Effector memory CD4-positive, alpha-beta T cell (primary cell): ENCODE measurements around the gene TRIOBP.
"Not testable (repeated sequence)": the region's sequence is repeated elsewhere in the genome, so short reads cannot be mapped to it uniquely, and the experiment has no call there.

Experiments
- DNase-seq, 3 donors: peaks; one replicate each; pipeline ENCODE4 v3.0.0-alpha.2; 2020
- H3K27ac ChIP-seq: 2 replicates; pipeline ENCODE4 v1.7.0; 2013; ENCODE audit warnings: mild to moderate bottlenecking, low read length, moderate library complexity; ENCODE audit not compliant: insufficient read depth, poor library complexity, severe bottlenecking
- H3K27me3 ChIP-seq: replicated peaks from 2 replicates; pipeline ENCODE4 v1.7.0; 2013; ENCODE audit warnings: mild to moderate bottlenecking, low read length; ENCODE audit not compliant: insufficient read depth, control insufficient read depth, poor library complexity, severe bottlenecking
- H3K36me3 ChIP-seq: 2 replicates; pipeline ENCODE4 v1.7.0; 2013; ENCODE audit warnings: mild to moderate bottlenecking, low read length, moderate library complexity; ENCODE audit not compliant: control insufficient read depth, insufficient read depth
- H3K4me1 ChIP-seq: 2 replicates; pipeline ENCODE4 v1.7.0; 2013; ENCODE audit warnings: low read length, mild to moderate bottlenecking; ENCODE audit not compliant: control insufficient read depth, insufficient read depth, poor library complexity, severe bottlenecking
- H3K4me3 ChIP-seq: 2 replicates; pipeline ENCODE4 v1.7.0; 2013; ENCODE audit warnings: low read length, low read depth, mild to moderate bottlenecking; ENCODE audit not compliant: insufficient read depth, poor library complexity, severe bottlenecking
- H3K9me3 ChIP-seq: 2 replicates; pipeline ENCODE4 v1.7.0; 2013; ENCODE audit warnings: mild to moderate bottlenecking, low read length, moderate library complexity; ENCODE audit not compliant: control insufficient read depth

The TRIOBP gene

GRCh38 chr22:37692627-37693285, 4.1 kb upstream of the TRIOBP start:
- DNase-seq: no peak
- Histone ChIP-seq H3K4me3 (no peak overlapping the region), H3K9me3 (no peaks in the 10 kb centered on the region), H3K36me3 (peaks cover 55% of the 10 kb centered on the region), H3K27ac (no peak overlapping the region), H3K27me3 (no peaks in the 10 kb centered on the region), H3K4me1 (peaks cover 6% of the 10 kb centered on the region)

- not testable (repeated sequence) for H3K4me3 ChIP-seq, H3K4me1 ChIP-seq, H3K27me3 ChIP-seq, DNase-seq, H3K27ac ChIP-seq, H3K9me3 ChIP-seq
- peaks cover 42% of the 10 kb centered on the region for H3K36me3 ChIP-seq
Measured at GRCh38 chr22:37694131-37694530, 2.7 kb upstream of the TRIOBP start.

GRCh38 chr22:37696260-37696656, 590 bp upstream of the TRIOBP start:
- not testable (repeated sequence) for H3K27ac ChIP-seq, DNase-seq, H3K9me3 ChIP-seq, H3K4me3 ChIP-seq, H3K4me1 ChIP-seq, H3K27me3 ChIP-seq
- peaks cover 23% of the 10 kb centered on the region for H3K36me3 ChIP-seq

- Histone ChIP-seq H3K4me3 (no peak overlapping the region), H3K27me3 (no peaks in the 10 kb centered on the region), H3K36me3 (peaks cover 11% of the 10 kb centered on the region), H3K4me1 (peaks cover 3% of the 10 kb centered on the region), H3K9me3 (no peaks in the 10 kb centered on the region), H3K27ac (no peak overlapping the region)
- DNase-seq: no peak
Measured at GRCh38 chr22:37697538-37697835, 639 bp downstream of the TRIOBP start.

GRCh38 chr22:37701141-37701786, 4.4 kb downstream of the TRIOBP start:
- H3K27ac ChIP-seq: no peak overlapping the region
- no peaks in the 10 kb centered on the region for H3K27me3 ChIP-seq
- no peaks in the 10 kb centered on the region for H3K9me3 ChIP-seq
- no peak overlapping the region for H3K4me3 ChIP-seq
- DNase-seq: no peak
- H3K36me3 ChIP-seq: no peaks in the 10 kb centered on the region
- H3K4me1 ChIP-seq: peaks cover 3% of the 10 kb centered on the region

- no peak overlapping the region for H3K4me3 ChIP-seq
- H3K27me3 ChIP-seq: no peaks in the 10 kb centered on the region
- no peaks in the 10 kb centered on the region for H3K4me1 ChIP-seq
- no peak for DNase-seq
- no peaks in the 10 kb centered on the region for H3K9me3 ChIP-seq
- no peak overlapping the region for H3K27ac ChIP-seq
- H3K36me3 ChIP-seq: peaks cover 2% of the 10 kb centered on the region
Measured at GRCh38 chr22:37703906-37704305, 7.1 kb downstream of the TRIOBP start.

- no peaks in the 10 kb centered on the region for H3K27me3 ChIP-seq
- H3K27ac ChIP-seq: no peak overlapping the region
Measured at GRCh38 chr22:37704645-37705044, 7.8 kb downstream of the TRIOBP start.

GRCh38 chr22:37705205-37705604, 8.4 kb downstream of the TRIOBP start:
- no peak overlapping the region for H3K27ac ChIP-seq
- H3K4me3 ChIP-seq: no peak overlapping the region
- DNase-seq: no peak
- no peaks in the 10 kb centered on the region for H3K27me3 ChIP-seq
- H3K36me3 ChIP-seq: peaks cover 4% of the 10 kb centered on the region
- H3K4me1 ChIP-seq: no peaks in the 10 kb centered on the region
- no peaks in the 10 kb centered on the region for H3K9me3 ChIP-seq

More at GRCh38 chr22:37704645-37705044, 7.8 kb downstream of the TRIOBP start:
- Histone ChIP-seq H3K4me1 (no peaks in the 10 kb centered on the region), H3K4me3 (no peak overlapping the region), H3K36me3 (peaks cover 4% of the 10 kb centered on the region), H3K9me3 (no peaks in the 10 kb centered on the region)
- no peak for DNase-seq

GRCh38 chr22:37708580-37709444, 12.0 kb downstream of the TRIOBP start:
- H3K4me3 ChIP-seq: no peak overlapping the region
- H3K36me3 ChIP-seq: peaks cover 4% of the 10 kb centered on the region
- DNase-seq: no peak
- no peak overlapping the region for H3K27ac ChIP-seq
- no peaks in the 10 kb centered on the region for H3K4me1 ChIP-seq
- no peaks in the 10 kb centered on the region for H3K27me3 ChIP-seq
- no peaks in the 10 kb centered on the region for H3K9me3 ChIP-seq

- Histone ChIP-seq H3K4me3 (no peak overlapping the region), H3K9me3 (no peaks in the 10 kb centered on the region), H3K4me1 (no peaks in the 10 kb centered on the region), H3K27ac (no peak overlapping the region), H3K36me3 (peaks cover 4% of the 10 kb centered on the region), H3K27me3 (no peaks in the 10 kb centered on the region)
- DNase-seq: no peak
Measured at GRCh38 chr22:37709445-37709765, 12.6 kb downstream of the TRIOBP start.
